Left ventricle myocardium inferior (tissue), 1 donor: ENCODE data around the gene SPTBN1. TPM values are rescaled to one million over a fixed set of nuclear protein-coding genes. Genes with fewer than 3 reads are reported as not detected.
"Not testable (repeated sequence)": the region's sequence is repeated elsewhere in the genome, so short reads cannot be mapped to it uniquely, and the experiment has no call there.

Source experiments
- DNase-seq: peaks from one replicate; pipeline ENCODE4 v3.0.0-alpha.2; 2020
- H3K27ac ChIP-seq: fragments of 200-600 bp; replicated peaks from 2 replicates; pipeline ENCODE4 v1.8.0; 2021
- H3K27me3 ChIP-seq: fragments of 200-600 bp; 2 replicates; pipeline ENCODE4 v1.8.0; 2021; ENCODE audit warnings: low read depth
- H3K36me3 ChIP-seq: fragments of 200-600 bp; 2 replicates; pipeline ENCODE4 v1.8.0; 2021
- H3K4me1 ChIP-seq: fragments of 200-600 bp; 2 replicates; pipeline ENCODE4 v1.8.0; 2021
- H3K4me3 ChIP-seq: fragments of 200-600 bp; 2 replicates; pipeline ENCODE4 v1.8.0; 2021; ENCODE audit warnings: mild to moderate bottlenecking, moderate library complexity
- H3K9me3 ChIP-seq: fragments of 200-600 bp; replicated peaks from 2 replicates; pipeline ENCODE4 v1.8.0; 2021
- CTCF ChIP-seq: fragments of 200-600 bp; IDR thresholded peaks from 2 replicates; pipeline ENCODE4 v1.8.0; 2021; ENCODE audit warnings: antibody characterized with exemption, mild to moderate bottlenecking, borderline replicate concordance
- intact Hi-C: fragments of 100-400 bp; cut with micrococcal nuclease; formaldehyde crosslinking; loops from one replicate; pipeline ENCODE4 v1.11.0; 2022
- total RNA-seq: library from RNA; stranded (reverse); fragmentation: NEBNext Ultra II Directional; extraction: Animal tissue kit (Norgen Biotek cat#: 25700); gene quantifications from one replicate; pipeline ENCODE4 v1.2.1, GENCODE V29; 2021
- donor health status: DM: no; HTN: yes; CAD: no; lungs with severe emphysema.

The SPTBN1 gene
- total RNA-seq, 1 donor from 2014 or later, result 484 TPM

- Histone ChIP-seq H3K4me1 (peaks cover 91% of the 10 kb centered on the region), H3K9me3 (peaks cover 10% of the 10 kb centered on the region), H3K27me3 (no peaks in the 10 kb centered on the region), H3K4me3 (peak overlapping the region; percentile 30), H3K27ac (peak overlapping the region; percentile 77), H3K36me3 (peaks cover 3% of the 10 kb centered on the region)
- intact Hi-C loops, result no loop called here
- TF ChIP-seq CTCF, result no peak
- no peak for DNase-seq
Observed at GRCh38 chr2:54482715-54483114, 26.6 kb downstream of the SPTBN1 start.

- H3K4me3 ChIP-seq, result peak overlapping the region; percentile 30
- peaks cover 91% of the 10 kb centered on the region for H3K4me1 ChIP-seq
- no peaks in the 10 kb centered on the region for H3K27me3 ChIP-seq
- H3K27ac ChIP-seq, result peak overlapping the region; percentile 77
- H3K9me3 ChIP-seq, result peaks cover 10% of the 10 kb centered on the region
- intact Hi-C loops, result no loop called here
- no peak for DNase-seq
- H3K36me3 ChIP-seq, result peaks cover 3% of the 10 kb centered on the region
- no peak for TF ChIP-seq CTCF
Observed at GRCh38 chr2:54483426-54483825, 27.3 kb downstream of the SPTBN1 start.

GRCh38 chr2:54485756-54486155 lies 29.6 kb downstream of the SPTBN1 start:
- intact Hi-C loops, DNase-seq, H3K36me3 ChIP-seq, H3K27me3 ChIP-seq, H3K4me3 ChIP-seq, H3K9me3 ChIP-seq: not testable (repeated sequence)
- H3K4me1 ChIP-seq, result peaks cover 91% of the 10 kb centered on the region
- H3K27ac ChIP-seq, result peak overlapping the region; percentile 57

GRCh38 chr2:54486766-54487165 lies 30.6 kb downstream of the SPTBN1 start:
- H3K4me3 ChIP-seq, result peak overlapping the region; percentile 3
- H3K27me3 ChIP-seq, result no peaks in the 10 kb centered on the region
- H3K36me3 ChIP-seq, result peaks cover 3% of the 10 kb centered on the region
- peaks cover 92% of the 10 kb centered on the region for H3K4me1 ChIP-seq
- DNase-seq, result no peak
- TF ChIP-seq CTCF, result no peak
- no peaks in the 10 kb centered on the region for H3K9me3 ChIP-seq
- intact Hi-C loops, result no loop called here
- peak overlapping the region; percentile 57 for H3K27ac ChIP-seq

- intact Hi-C loops, result no loop called here
- H3K36me3 ChIP-seq, result no peaks in the 10 kb centered on the region
- H3K4me3 ChIP-seq, result no peak overlapping the region
- no peaks in the 10 kb centered on the region for H3K9me3 ChIP-seq
- TF ChIP-seq CTCF, result no peak
- no peak for DNase-seq
- H3K27me3 ChIP-seq, result no peaks in the 10 kb centered on the region
- peaks cover 99% of the 10 kb centered on the region for H3K4me1 ChIP-seq
- peak overlapping the region; percentile 68 for H3K27ac ChIP-seq
Observed at GRCh38 chr2:54490863-54491262, 34.7 kb downstream of the SPTBN1 start.

- H3K27ac ChIP-seq, result peak overlapping the region; percentile 68
- H3K4me1 ChIP-seq, result peaks cover 100% of the 10 kb centered on the region
- no peaks in the 10 kb centered on the region for H3K36me3 ChIP-seq
- no peaks in the 10 kb centered on the region for H3K27me3 ChIP-seq
- H3K4me3 ChIP-seq, result no peak overlapping the region
- no peak for TF ChIP-seq CTCF
- DNase-seq, result no peak
- intact Hi-C loops, result no loop called here
- H3K9me3 ChIP-seq, result no peaks in the 10 kb centered on the region
Observed at GRCh38 chr2:54492335-54492734, 36.2 kb downstream of the SPTBN1 start.
